GM19025 (cell line): ENCODE measurements around the gene FMR1NB.

Experiments used
- ATAC-seq: cut with Tn5 transposase; IDR thresholded peaks from one replicate; pipeline ENCODE4 v1.9.1; 2021; ENCODE audit warnings: mild to moderate bottlenecking, low read depth, moderate library complexity; ENCODE audit not compliant: unreplicated experiment

Gene FMR1NB

GRCh38 chrX:148069759-148070503, 88.8 kb downstream of the FMR1NB start:
- ATAC-seq, result no peak

GRCh38 chrX:148070504-148070877, 89.4 kb downstream of the FMR1NB start:
- ATAC-seq, result no peak
